Right ventricle myocardium inferior (tissue), 1 donor: ENCODE data around the gene DTX2. TPM values are rescaled to one million over a fixed set of nuclear protein-coding genes. Genes with fewer than 3 reads are reported as not detected.
A peak's percentile ranks its signal among the peaks of the same experiment; 100 is the strongest.
"Not testable (repeated sequence)": the region's sequence is repeated elsewhere in the genome, so short reads cannot be mapped to it uniquely, and the experiment has no call there.

Source experiments
- ATAC-seq: fragments of 200-7000 bp; cut with Tn5 transposase; one replicate; pipeline ENCODE4 v1.9.1; 2020; ENCODE audit warnings: mild to moderate bottlenecking, moderate library complexity
- DNase-seq: peaks from one replicate; pipeline ENCODE4 v3.0.0; 2021; ENCODE audit errors: missing footprints
- intact Hi-C: fragments of 100-400 bp; cut with DNase I; formaldehyde crosslinking; loops from one replicate; pipeline ENCODE4 v1.11.0; 2022
- long read RNA-seq: library from polyadenylated mRNA; unstranded; transcript quantifications from one replicate; pipeline ENCODE4 v2.0.0, GENCODE V29; 2021
- total RNA-seq: library from RNA; stranded (reverse); fragmentation: NEBNext Ultra II Directional; extraction: Animal tissue kit (Norgen Biotek cat#: 25700); gene quantifications from one replicate; pipeline ENCODE4 v1.2.1, GENCODE V29; 2021
- donor health status: DM: no; HTN: yes; CAD: no; lungs with severe emphysema.

DTX2 gene
- total RNA-seq: 8.0 TPM
- long read RNA-seq, partial matches to known transcripts: 1 of 11 reads
- long read RNA-seq, other reads (novel, unspliced or antisense): 7 of 11 reads

DNA sequence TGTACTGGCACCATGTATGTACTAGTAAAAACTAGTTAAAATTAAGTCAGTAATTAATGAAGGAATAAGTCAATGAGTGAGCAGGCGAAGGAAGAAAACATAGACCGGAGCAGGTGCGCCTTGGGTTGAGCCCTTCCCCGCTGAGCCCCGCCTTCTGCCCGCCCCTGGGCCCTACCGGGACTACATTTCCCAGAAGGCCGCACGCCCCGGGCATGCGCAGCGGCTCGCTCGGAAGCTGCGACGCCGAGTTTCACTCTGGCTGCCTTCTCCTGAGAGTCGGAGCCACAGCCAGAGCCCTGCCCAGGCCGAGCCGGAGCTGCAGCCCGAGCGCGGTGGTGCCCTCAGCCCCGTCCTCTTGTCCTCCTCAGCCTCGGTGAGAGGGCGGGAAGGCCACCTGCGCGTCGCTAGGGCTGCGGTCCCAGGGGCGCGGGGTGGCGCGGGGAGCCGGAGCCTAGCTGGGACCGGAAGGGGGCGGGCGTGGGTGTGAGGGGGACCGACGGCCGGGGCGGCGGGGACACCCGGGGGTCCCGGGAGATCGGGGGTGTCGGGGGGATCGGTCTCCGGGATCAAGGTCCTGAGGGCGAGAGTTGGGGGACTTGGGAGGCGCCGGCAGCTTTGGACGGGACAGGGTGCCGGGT, at the start of gene DTX2:
Gene DTX2, plus strand, starts transcription at position 246 of the 638 bp plus-strand sequence. CDS start 18,801 bp downstream, outside the sequence.
- DNase-seq, intact Hi-C loops: not testable (repeated sequence)
- peak; percentile 96 for ATAC-seq

DNA sequence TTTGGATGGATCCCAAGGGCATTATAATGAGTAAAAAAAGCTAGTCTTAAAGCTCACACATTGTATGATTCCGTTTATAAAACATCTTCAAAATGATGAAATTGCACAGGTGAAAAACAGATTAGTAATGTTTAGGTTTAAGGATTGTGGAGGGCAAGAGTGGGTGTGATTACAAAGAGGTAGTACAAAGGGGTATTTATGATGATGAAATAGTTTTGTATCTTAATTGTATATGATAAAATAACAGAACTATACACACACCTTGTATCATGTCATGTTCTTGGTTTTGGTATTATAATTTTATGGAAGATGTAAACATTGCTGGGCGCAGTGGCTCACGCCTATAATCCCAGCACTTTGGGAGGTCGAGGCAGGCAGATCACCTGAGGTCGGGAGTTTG, 49.3 kb upstream of the DTX2 start:
- DNase-seq: no peak
- ATAC-seq: no peak

DNA sequence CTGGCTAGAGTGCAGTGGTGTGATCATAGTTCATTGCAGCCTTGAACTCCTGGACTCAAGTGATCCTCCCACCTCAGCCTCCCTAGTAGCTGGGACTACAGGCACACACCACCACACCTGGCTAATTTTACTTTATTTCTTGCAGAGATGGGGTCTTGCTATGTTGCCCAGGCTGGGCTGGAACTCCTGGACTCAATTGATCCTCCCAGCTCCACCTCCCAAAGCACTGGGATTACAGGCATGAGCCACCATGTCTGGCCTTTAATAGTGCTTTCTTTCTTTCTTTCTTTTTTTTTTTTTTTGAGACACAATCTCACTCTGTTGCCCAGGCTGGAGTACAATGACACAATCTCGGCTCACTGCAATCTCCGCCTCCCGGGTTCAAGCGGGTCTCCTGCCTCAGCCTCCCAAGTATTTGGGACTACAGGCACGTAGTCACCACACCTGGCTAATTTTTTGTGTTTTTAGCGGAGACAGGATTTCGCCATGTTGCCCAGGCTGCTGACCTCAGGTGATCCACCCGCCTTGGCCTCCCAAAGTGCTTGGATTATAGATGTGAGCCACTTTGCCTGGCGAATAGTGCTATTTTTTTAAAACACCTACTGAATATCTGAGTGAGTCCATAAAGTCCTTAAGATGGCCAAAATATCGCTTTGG, 43.7 kb upstream of the DTX2 start:
- ATAC-seq, DNase-seq, intact Hi-C loops: not testable (repeated sequence)

More for the DNA sequence above, 49.3 kb upstream of the DTX2 start:
- intact Hi-C loops: no loop called here

DNA sequence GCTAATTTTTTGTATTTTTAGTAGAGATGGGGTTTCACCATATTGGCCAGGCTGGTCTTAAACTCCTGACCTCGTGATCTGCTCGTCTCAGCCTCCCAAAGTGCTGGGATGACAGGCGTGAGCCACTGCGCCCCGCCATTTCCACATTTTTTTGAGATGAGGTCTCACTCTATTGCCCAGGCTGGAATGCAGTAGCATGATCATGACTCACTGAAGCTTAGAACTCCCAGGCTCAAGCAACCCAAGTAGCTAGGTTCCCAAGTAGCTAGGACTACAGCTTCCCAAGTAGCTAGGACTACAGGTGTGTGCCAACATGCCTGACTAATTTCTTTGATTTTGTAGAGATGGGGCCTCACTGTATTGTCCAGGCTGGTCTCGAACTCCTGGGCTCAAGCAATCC, 40.4 kb upstream of the DTX2 start:
- DNase-seq, ATAC-seq, intact Hi-C loops: not testable (repeated sequence)

DNA sequence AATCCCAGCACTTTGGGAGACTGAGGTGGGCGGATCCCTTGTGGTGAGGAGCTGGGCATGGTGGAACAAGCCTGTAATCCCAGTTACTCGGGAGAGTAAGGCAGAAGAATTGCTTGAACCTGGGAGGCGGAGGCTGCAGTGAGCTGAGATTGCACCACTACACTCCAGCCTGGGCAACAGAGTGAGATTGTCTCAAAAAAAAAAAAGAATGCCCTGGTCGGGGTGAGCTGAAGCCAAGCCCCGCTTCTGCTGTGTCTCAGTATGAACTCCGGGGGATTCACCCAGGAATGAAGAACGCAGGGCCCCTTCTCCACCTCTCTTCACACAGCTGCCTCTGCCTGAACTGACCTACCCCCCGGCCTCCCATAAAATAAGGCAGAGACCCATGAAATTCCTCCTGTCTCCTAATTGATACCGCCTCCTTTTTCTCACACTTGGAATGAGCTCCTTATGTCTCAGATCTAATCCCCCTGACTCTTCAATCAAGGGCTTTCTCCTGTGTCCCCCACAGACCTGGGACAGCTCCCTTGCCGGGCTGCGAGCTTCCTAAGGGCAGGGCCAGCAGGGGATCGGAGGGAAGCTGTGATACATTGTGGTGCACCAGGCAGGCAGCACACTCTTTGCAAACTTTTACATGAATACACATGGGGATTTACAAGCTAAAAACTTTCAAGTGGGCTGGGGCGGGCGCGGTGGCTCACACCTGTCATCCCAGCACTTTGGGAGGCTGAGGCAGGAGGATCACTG, 37.7 kb upstream of the DTX2 start:
- intact Hi-C loops: no loop called here

DNA sequence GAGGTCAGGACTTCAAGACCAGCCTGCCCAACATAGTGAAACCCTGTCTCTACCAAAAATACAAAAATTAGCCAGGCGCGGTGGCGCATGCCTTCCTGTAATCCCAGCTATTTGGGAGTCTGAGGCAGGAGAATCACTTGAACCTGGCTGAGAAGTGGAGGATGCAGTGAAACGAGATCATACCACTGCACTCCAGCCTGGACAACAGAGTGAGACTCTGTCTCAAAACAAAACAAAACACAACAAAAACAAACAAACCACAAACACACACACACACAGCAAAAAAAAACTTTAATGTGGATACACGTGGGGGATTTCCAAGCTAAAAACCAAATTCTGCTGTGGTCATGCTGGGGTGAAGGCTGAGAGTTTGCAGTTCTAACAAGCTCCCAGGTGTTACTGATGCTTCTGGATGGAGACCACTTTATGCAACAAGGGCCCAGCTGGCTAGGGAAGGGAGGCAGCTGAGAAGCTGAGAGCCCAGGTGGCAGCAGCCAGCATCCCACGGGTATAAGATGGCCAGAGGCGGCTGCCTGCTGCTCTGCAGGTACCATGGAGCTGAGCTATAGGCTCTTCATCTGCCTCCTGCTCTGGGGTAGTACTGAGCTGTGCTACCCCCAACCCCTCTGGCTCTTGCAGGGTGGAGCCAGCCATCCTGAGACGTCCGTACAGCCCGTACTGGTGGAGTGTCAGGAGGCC, 36.9 kb upstream of the DTX2 start, which contains the start of gene ZP3:
Gene ZP3, plus strand, starts transcription at position 538 of the 699 bp plus-strand sequence. Its CDS starts 15 bp downstream, at position 553.
- intact Hi-C loops: no loop called here
- DNase-seq (no peak), ATAC-seq (no peak)

More for the DNA sequence above, 37.7 kb upstream of the DTX2 start:
- no peak for DNase-seq
- ATAC-seq: no peak

- intact Hi-C loops: no loop called here
- no peak for DNase-seq
- no peak for ATAC-seq
These were observed 36.4 kb upstream of the DTX2 start for GRCh38 chr7:76425156-76425555.

GRCh38 chr7:76425558-76425957, 36.0 kb upstream of the DTX2 start:
- ATAC-seq, intact Hi-C loops: not testable (repeated sequence)

GRCh38 chr7:76426246-76426645, 35.3 kb upstream of the DTX2 start:
- ATAC-seq: no peak
- intact Hi-C loops: no loop called here
- DNase-seq: no peak

More at GRCh38 chr7:76425558-76425957, 36.0 kb upstream of the DTX2 start:
- DNase-seq: not testable (repeated sequence)

GRCh38 chr7:76427635-76428034, 33.9 kb upstream of the DTX2 start:
- DNase-seq (no peak), ATAC-seq (no peak)
- intact Hi-C loops: no loop called here

DNA sequence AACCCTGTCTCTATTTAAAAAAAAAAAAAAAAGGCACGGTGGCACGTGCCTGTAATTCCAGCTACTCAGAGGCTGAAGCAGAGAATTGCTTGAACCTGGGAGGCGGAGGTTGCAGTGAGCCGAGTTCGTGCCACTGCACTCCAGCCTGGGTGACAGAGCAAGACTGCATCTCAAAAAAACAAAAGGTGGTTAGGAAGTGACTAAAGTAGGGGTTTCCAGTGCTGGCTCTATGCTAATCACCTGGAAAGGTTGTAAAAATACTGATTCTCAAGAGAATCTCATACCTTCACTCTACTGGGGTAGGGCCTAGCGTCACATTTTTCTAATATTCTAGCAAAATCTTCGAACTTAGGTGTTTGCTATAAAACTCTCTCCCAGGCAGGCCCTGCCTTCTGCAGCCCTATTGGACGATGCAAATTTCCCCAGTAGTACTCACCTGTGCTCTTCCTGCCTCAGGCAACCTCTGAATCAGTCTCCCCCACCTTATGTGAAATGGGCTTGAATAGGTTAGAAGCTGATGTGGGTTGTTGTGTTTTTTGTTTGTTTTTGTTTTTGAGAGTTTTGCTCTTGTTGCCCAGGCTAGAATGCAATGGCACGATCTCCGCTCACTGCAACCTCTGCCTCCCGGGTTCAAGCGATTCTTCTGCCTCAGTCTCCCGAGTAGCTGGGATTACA, 33.2 kb upstream of the DTX2 start:
- ATAC-seq (no peak), DNase-seq (no peak)
- intact Hi-C loops: no loop called here

- DNase-seq (no peak), ATAC-seq (no peak)
- intact Hi-C loops: no loop called here
These were observed 32.4 kb upstream of the DTX2 start for GRCh38 chr7:76428868-76429805.

DNA sequence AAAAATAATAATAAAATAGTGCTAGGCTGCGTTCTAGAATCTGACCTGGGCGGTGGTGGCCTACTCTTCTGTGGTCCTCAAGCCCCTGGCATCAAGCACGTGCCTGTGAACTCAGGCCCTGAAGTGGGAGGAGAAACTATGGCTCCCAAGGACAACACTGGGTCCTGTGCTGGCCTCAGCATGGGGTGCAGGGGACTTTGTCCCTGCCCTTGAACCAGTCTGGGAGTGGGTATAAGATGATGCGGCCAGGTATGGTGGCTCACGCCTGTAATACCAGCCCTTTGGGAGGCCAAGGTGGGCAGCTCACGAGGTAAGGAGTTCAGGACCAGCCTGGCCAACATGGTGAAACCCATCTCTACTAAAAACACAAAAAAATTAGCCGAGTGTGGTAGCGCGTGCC, 31.3 kb upstream of the DTX2 start:
- intact Hi-C loops: no loop called here
- ATAC-seq: no peak
- DNase-seq: no peak

DNA sequence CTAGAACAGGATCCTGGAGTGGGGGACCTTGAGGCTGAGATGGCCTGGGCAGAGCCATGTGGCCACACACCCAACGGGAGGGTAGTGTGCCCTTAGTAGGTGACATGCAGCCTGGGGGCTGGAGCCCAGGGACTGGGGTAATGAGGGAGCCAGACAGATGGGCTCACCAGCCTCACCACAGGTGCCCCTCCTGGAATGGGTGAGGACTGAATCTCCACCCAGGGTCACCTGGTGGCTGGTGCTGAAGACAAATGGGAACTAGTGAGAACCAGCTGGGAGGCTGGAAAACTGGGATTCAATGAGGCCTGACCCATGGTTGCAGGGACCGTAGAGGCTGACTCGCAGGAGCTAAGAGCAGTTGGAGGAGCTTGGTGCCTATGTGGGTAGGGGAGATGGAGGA, 30.7 kb upstream of the DTX2 start:
- ATAC-seq (no peak), DNase-seq (no peak)
- intact Hi-C loops: no loop called here

DNA sequence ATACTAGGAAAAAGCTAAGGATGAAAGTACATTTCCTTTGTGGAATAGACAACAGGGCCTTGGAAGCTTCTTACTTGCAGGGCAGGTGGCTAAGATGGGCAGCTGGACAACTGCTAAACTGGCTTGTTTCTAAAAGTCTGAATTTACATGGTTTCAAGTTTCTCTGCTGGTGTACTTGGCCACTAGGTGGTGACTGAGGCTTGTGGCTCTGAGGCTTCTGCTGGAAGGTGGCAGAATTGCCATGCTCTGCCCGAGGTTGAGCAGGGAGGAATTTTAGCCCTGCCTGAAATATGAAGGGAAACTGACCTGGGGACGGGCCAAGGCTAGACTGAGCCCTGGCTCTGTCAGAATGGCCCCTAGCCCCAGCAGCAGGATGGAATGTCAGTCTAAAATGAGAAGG, 23.6 kb upstream of the DTX2 start:
- ATAC-seq: peak; percentile 42
- intact Hi-C loops, DNase-seq: not testable (repeated sequence)

DNA sequence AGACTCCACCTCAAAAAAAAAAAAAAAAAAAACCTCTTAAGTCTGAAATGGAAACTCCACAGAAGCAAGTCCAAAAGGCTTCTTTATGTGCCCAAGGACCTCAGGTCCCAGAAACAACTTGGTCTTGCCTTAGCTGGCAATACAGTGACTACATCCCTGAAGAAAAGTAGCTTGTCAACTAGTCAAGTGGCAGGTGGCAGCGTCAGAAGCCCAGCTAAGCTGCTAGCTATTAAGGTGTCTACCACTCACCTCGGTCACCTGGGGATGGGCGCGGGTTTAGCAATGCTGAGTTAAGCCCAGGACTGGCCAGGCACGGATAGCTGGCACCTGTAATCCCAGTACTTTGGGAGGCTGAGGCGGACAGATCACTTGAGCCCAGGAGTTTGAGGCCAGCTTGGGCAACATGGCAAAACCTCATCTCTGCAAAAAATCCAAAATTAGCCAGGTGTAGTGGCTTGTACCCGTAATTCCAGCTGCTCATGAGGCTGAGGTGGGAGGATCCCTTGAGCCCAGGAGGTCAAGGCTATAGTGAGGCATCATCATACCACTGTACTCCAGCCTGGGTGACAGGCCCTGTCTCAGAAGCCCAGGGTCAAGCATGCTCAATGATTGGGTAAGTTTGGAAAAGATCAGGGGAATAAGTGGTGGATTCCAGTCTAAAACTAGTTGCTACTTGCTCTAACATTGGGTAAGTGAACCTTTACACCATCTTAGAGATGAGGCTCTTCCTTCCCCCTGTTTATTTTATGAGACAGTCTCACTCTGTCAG, 22.2 kb upstream of the DTX2 start:
- intact Hi-C loops, ATAC-seq, DNase-seq: not testable (repeated sequence)
